HL-60 (cell line): ENCODE results near the gene RAB23.

Source experiments
- DNase-seq, 2 experiments: peaks; one replicate each; pipeline ENCODE4 v3.0.0-alpha.2; 2010 to 2020; ENCODE audit warnings: low read depth in 1 of 2, low spot score in 1 of 2
- H3K27ac ChIP-seq: fragments of 250-450 bp; sonication (Bioruptor Pico); replicated peaks from 2 replicates; pipeline ENCODE4 v1.5.1; 2020; ENCODE audit warnings: mild to moderate bottlenecking, moderate library complexity
- H3K27me3 ChIP-seq: fragments of 250-450 bp; sonication (Bioruptor Pico); 2 replicates; pipeline ENCODE4 v1.5.1; 2021; ENCODE audit warnings: mild to moderate bottlenecking, moderate library complexity; ENCODE audit not compliant: insufficient read depth, poor library complexity, severe bottlenecking
- H3K4me3 ChIP-seq: replicated peaks from 2 replicates; pipeline ENCODE4 v1.5.1; 2011; ENCODE audit warnings: mild to moderate bottlenecking, control low read depth, low read length; ENCODE audit not compliant: insufficient read depth
- CTCF ChIP-seq: IDR thresholded peaks from one replicate; pipeline ENCODE4 v1.5.1; 2011; ENCODE audit warnings: low read length, control low read depth, inconsistent platforms; ENCODE audit not compliant: insufficient read depth
- GABPA ChIP-seq: IDR thresholded peaks from 2 replicates; pipeline ENCODE4 v1.6.1; 2012; ENCODE audit warnings: low read depth
- POLR2AphosphoS5 ChIP-seq: IDR thresholded peaks from 2 replicates; pipeline ENCODE4 v1.6.1; 2012; ENCODE audit warnings: low read depth
- REST ChIP-seq: IDR thresholded peaks from 2 replicates; pipeline ENCODE4 v1.6.1; 2012; ENCODE audit warnings: low read depth; ENCODE audit not compliant: insufficient replicate concordance
- SPI1 ChIP-seq: IDR thresholded peaks from 2 replicates; pipeline ENCODE4 v1.6.1; 2012; ENCODE audit warnings: low read depth, mild to moderate bottlenecking, borderline replicate concordance

RAB23 gene

GRCh38 chr6:57265755-57266221 is 43.7 kb upstream of the RAB23 start:
- H3K27me3 ChIP-seq, result no peaks in the 10 kb centered on the region
- no peak overlapping the region for H3K4me3 ChIP-seq
- TF ChIP-seq GABPA (no peak), REST (no peak), CTCF (no peak), SPI1 (no peak), POLR2AphosphoS5 (no peak)
- H3K27ac ChIP-seq, result no peak overlapping the region
- no peak for DNase-seq

GRCh38 chr6:57263739-57264138 is 41.6 kb upstream of the RAB23 start:
- no peak overlapping the region for H3K4me3 ChIP-seq
- H3K27ac ChIP-seq, result no peak overlapping the region
- TF ChIP-seq CTCF (no peak), POLR2AphosphoS5 (no peak), GABPA (no peak), SPI1 (no peak), REST (no peak)
- DNase-seq, result no peak
- H3K27me3 ChIP-seq, result no peaks in the 10 kb centered on the region

GRCh38 chr6:57262901-57263694 is 41.0 kb upstream of the RAB23 start:
- no peaks in the 10 kb centered on the region for H3K27me3 ChIP-seq
- no peak overlapping the region for H3K4me3 ChIP-seq
- no peak for DNase-seq
- H3K27ac ChIP-seq, result no peak overlapping the region
- no peak for TF ChIP-seq CTCF
- TF ChIP-seq SPI1, result no peak
- TF ChIP-seq POLR2AphosphoS5, result no peak
- no peak for TF ChIP-seq GABPA
- no peak for TF ChIP-seq REST
